Heart right ventricle (tissue), 16 donors: ENCODE data around the gene FGF12. TPM values are rescaled to one million over a fixed set of nuclear protein-coding genes. Genes with fewer than 3 reads are reported as not detected.

Source experiments
- ATAC-seq, 8 donors: fragments of 200-7000 bp; cut with Tn5 transposase; one replicate each; pipeline ENCODE4 v1.9.1; 2020; ENCODE audit warnings: mild to moderate bottlenecking in 8 of 8, moderate library complexity in 8 of 8, moderate number of reproducible peaks in 1 of 8
- DNase-seq, 2 donors: peaks; one replicate each; pipeline ENCODE4 v3.0.0-alpha.2; 2020
- H3K27ac ChIP-seq, 10 donors: fragments of 200-600 bp; sonication (generic) in 2 of 10; one replicate each; pipeline versions ENCODE4 v1.5.0 to v1.8.0; 2020 to 2022; ENCODE audit warnings: mild to moderate bottlenecking in 3 of 10
- H3K27me3 ChIP-seq, 7 donors: fragments of 200-600 bp; one replicate each; pipeline ENCODE4 v1.8.0; 2021 to 2022; ENCODE audit warnings: mild to moderate bottlenecking in 2 of 7
- H3K36me3 ChIP-seq, 9 donors: fragments of 200-600 bp; sonication (generic) in 1 of 9; one replicate each; pipeline versions ENCODE4 v1.5.0 to v1.8.0; 2020 to 2022; ENCODE audit warnings: mild to moderate bottlenecking in 2 of 9
- H3K4me1 ChIP-seq, 9 donors: fragments of 200-600 bp; sonication (generic) in 1 of 9; one replicate each; pipeline versions ENCODE4 v1.5.0 to v1.8.0; 2020 to 2022; ENCODE audit warnings: mild to moderate bottlenecking in 4 of 9
- H3K4me3 ChIP-seq, 10 donors: fragments of 200-600 bp; sonication (generic) in 2 of 10; one replicate each; pipeline versions ENCODE4 v1.5.0 to v1.8.0; 2020 to 2022; ENCODE audit warnings: mild to moderate bottlenecking in 7 of 10, moderate library complexity in 2 of 10
- H3K9me3 ChIP-seq, 11 donors: fragments of 200-600 bp in 10 of 11; sonication (generic) in 2 of 11; one replicate each; pipeline versions ENCODE4 v1.5.0 to v1.8.0; 2013 to 2022; ENCODE audit warnings: mild to moderate bottlenecking in 2 of 11, control low read depth in 1 of 11, moderate library complexity in 1 of 11
- CTCF ChIP-seq, 9 donors: fragments of 200-600 bp; sonication (generic) in 2 of 9; IDR thresholded peaks; one replicate each; pipeline versions ENCODE4 v1.5.0 to v1.8.0; 2021 to 2022; ENCODE audit warnings: antibody characterized with exemption in 9 of 9, mild to moderate bottlenecking in 5 of 9, moderate library complexity in 1 of 9
- whole genome bisulfite sequencing, 2 donors: extraction: QIAGEN DNeasy Blood & Tissue Kit; methylation state at CpG; one replicate each; pipeline ENCODE4 v1.1.7; 2013; ENCODE audit warnings: inconsistent platforms in 1 of 2; 5-methylcytosine and 5-hydroxymethylcytosine counted together
- intact Hi-C, 10 donors: fragments of 100-400 bp; cut with DNase I; formaldehyde crosslinking; loops; one replicate each; pipeline versions ENCODE4 v1.11.1 to v1.14.2; 2022
- polyA plus RNA-seq, 2 donors: library from polyadenylated mRNA; stranded (reverse); fragments of 200-250 nt; gene quantifications; one replicate each; pipeline ENCODE4 v1.2.3, GENCODE V29; 2013
- total RNA-seq, 10 donors: library from RNA; stranded (reverse); fragmentation: NEBNext Ultra II Directional in 3 of 10; extraction: Animal tissue kit (Norgen Biotek cat#: 25700) in 3 of 10; gene quantifications; one replicate each; pipeline versions ENCODE4 v1.2.1 to v1.2.4, GENCODE V29; 2021 to 2023
- donor health status: Arrhythmogenic right ventricular cardiomyopathy.
- donor health status: ischemic (EF 13 %, LVEDD 7.1; RV severe dilation, severe dysfunction).
- donor health status: healthy with polysubstance abuse.
- donor health status: DM: no; HTN: yes; CAD: no.
- donor health status: DM: no; HTN: no; CAD: no.
- donor health status: ischemic (EF 25% LVEDD 6.9; RV normal size, moderate dysfunction).
- donor health status: ischemic (EF 25% LVEDD 5.7; RV mildly dilated, moderate dysfunction).
- donor health status: healthy.
- donor health status: DM: yes; HTN: yes; CAD: no.
- donor health status: Ischemic cardiomyopathy.
- donor health status: ischemic (EF 35%, LVEDD 5.7; RV mildly dilated, moderate dysfunction).
- donor health status: nonischemic (EF 11% LVEDD 7.7; RV severe dilation, severe dysfunction).
- donor health status: DM: yes; HTN: yes; CAD: no.
- donor health status: PGD.
- donor health status: ischemic (EF 29% LVEDD 5.4; RV normal size, mild dysfunction).
- donor health status: nonischemic (EF 23%, LVEDD 6.1; RV moderate dilation, normal function).

The FGF12 gene
- total and polyA plus RNA-seq, 12 donors = 26.5 to 504 (median 313) TPM

- Histone ChIP-seq H3K36me3 (no peaks in the 10 kb centered on the region), H3K4me1 (peaks cover 0 to 38% (median 13%) of the 10 kb centered on the region in 9 donors), H3K9me3 (peaks cover 0 to 5% (median 0%) of the 10 kb centered on the region in 11 donors), H3K27ac (peak overlapping the region in 9 of 10 donors; percentile 3 to 68 (median 41)), H3K4me3 (no peak overlapping the region), H3K27me3 (no peaks in the 10 kb centered on the region)
- intact Hi-C loops = no loop called here
- DNase-seq = peak in 1 of 2 donors; percentile 27
- no peak for TF ChIP-seq CTCF (IDR thresholded peaks at IDR 0.05)
- WGBS, 2 donors = 61 to 72% methylated on average over 1 of the region's 1 CpG
- peak; percentile 57 to 91 (median 76) for ATAC-seq
These were observed 233.2 kb downstream of the FGF12 start for GRCh38 chr3:192494174-192494573.

GRCh38 chr3:192490720-192491119, 236.6 kb downstream of the FGF12 start:
- TF ChIP-seq CTCF (IDR thresholded peaks at IDR 0.05) = no peak

GRCh38 chr3:192489579-192489978, 237.8 kb downstream of the FGF12 start:
- Histone ChIP-seq H3K27me3 (no peaks in the 10 kb centered on the region), H3K4me1 (peaks cover 0 to 40% (median 15%) of the 10 kb centered on the region in 9 donors), H3K27ac (peak overlapping the region in 8 of 10 donors; percentile 17 to 66 (median 56)), H3K9me3 (peaks cover 0 to 5% (median 0%) of the 10 kb centered on the region in 11 donors), H3K36me3 (no peaks in the 10 kb centered on the region), H3K4me3 (peak overlapping the region in 1 of 10 donors; percentile 26)
- peak in 6 of 8 donors; percentile 63 to 84 (median 72) for ATAC-seq
- intact Hi-C loops = no loop called here
- no peak for DNase-seq
- TF ChIP-seq CTCF (IDR thresholded peaks at IDR 0.05) = no peak
- WGBS, 2 donors = 50 to 56% methylated on average over 2 of the region's 2 CpGs

More at GRCh38 chr3:192490720-192491119, 236.6 kb downstream of the FGF12 start:
- Histone ChIP-seq H3K4me3 (no peak overlapping the region), H3K27me3 (no peaks in the 10 kb centered on the region), H3K9me3 (peaks cover 0 to 5% (median 0%) of the 10 kb centered on the region in 11 donors), H3K27ac (peak overlapping the region in 3 of 10 donors; percentile 1 to 56 (median 52)), H3K4me1 (peaks cover 0 to 42% (median 16%) of the 10 kb centered on the region in 9 donors), H3K36me3 (no peaks in the 10 kb centered on the region)
- ATAC-seq (peak in 2 of 8 donors; percentile 66), DNase-seq (no peak)
- WGBS, 2 donors = 60 to 72% methylated on average over 4 of the region's 4 CpGs
- intact Hi-C loops = no loop called here

- H3K9me3 ChIP-seq = no peaks in the 10 kb centered on the region
- DNase-seq = no peak
- no peaks in the 10 kb centered on the region for H3K27me3 ChIP-seq
- 26 to 37% methylated on average over 3 of the region's 3 CpGs for WGBS, 2 donors
- no peaks in the 10 kb centered on the region for H3K36me3 ChIP-seq
- H3K4me3 ChIP-seq = no peak overlapping the region
- intact Hi-C loops = no loop called here
- peak overlapping the region in 3 of 10 donors; percentile 9 to 45 (median 18) for H3K27ac ChIP-seq
- no peak for TF ChIP-seq CTCF (IDR thresholded peaks at IDR 0.05)
- peaks cover 0 to 41% (median 15%) of the 10 kb centered on the region in 9 donors for H3K4me1 ChIP-seq
- peak in 4 of 8 donors; percentile 30 to 78 (median 42) for ATAC-seq
These were observed 240.3 kb downstream of the FGF12 start for GRCh38 chr3:192487033-192487432.
